ENCODE data around the gene JAK1. TPM values are rescaled to one million over a fixed set of nuclear protein-coding genes. Genes with fewer than 3 reads are reported as not detected.

Gene JAK1
- total and polyA plus RNA-seq, 2 donors (not counting 3 experiments of a cell fraction or from before 2014, with no cell fraction given): 68.8 to 177 TPM

- Histone ChIP-seq H3K4me2 (ENCODE audit: insufficient read depth, low read length) (no peak overlapping the region), H3K4me3 (replicated peaks in 1 of 3; ENCODE audit: insufficient read depth in 1 of 3, low read depth in 1 of 3, low read length in 3 of 3) (no peak overlapping the region), H4K20me1 (replicated peaks; ENCODE audit: control insufficient read depth, extremely low read depth, insufficient read depth, low read length) (no peaks in the 10 kb centered on the region), H3K27ac (ENCODE audit: insufficient read depth, low read depth, low read length) (no peak overlapping the region), H3K9ac (replicated peaks; ENCODE audit: extremely low read depth, insufficient read depth, low read length) (no peak overlapping the region), H3K9me1 (replicated peaks; ENCODE audit: control insufficient read depth, extremely low read depth, insufficient read depth, low read length) (no peaks in the 10 kb centered on the region), H3K36me3 (ENCODE audit: control insufficient read depth in 2 of 2, extremely low read depth in 1 of 2, insufficient read depth in 2 of 2, low read length in 2 of 2) (peaks cover 8 to 51% of the 10 kb centered on the region in 2 experiments), H3K79me2 (ENCODE audit: control insufficient read depth, insufficient read depth, low read length) (no peaks in the 10 kb centered on the region), H3K9me3 (replicated peaks; ENCODE audit: control insufficient read depth, insufficient read depth, low read length) (no peaks in the 10 kb centered on the region), H3K27me3 (ENCODE audit: control insufficient read depth in 2 of 2, insufficient read depth in 2 of 2, low read length in 2 of 2) (no peaks in the 10 kb centered on the region), H3K4me1 (ENCODE audit: control insufficient read depth, extremely low read depth, insufficient read depth, low read length) (peaks cover 3% of the 10 kb centered on the region), H2AFZ (ENCODE audit: low read depth, low read length) (no peak overlapping the region)
- CTCF ChIA-PET: interaction anchor here (1.5 kb wide), 1 partner anchor 224 kb away, joined by 4 read pairs; no protein-coding TSS in a partner anchor
- POLR2A ChIA-PET: no interaction called here
- peak; percentile 30 for TF ChIP-seq POLR2A (IDR thresholded peaks at IDR 0.05; ENCODE audit: low read depth, low read length)
- no peak for TF ChIP-seq MYC (IDR thresholded peaks at IDR 0.05; ENCODE audit: low read depth, low read length)
- no peak for TF ChIP-seq CTCF (IDR thresholded peaks at IDR 0.05; ENCODE audit: extremely low read depth in 1 of 2, insufficient read depth in 1 of 2, low read depth in 1 of 2, low read length in 2 of 2)
- FAIRE-seq (peak; percentile 57), DNase-seq (ENCODE audit: low read depth, low spot score) (peak; percentile 51)
- dilution Hi-C loops (cut with MboI; ENCODE audit: extremely low pct_ligation_motif_present, low sequenced_read_pairs) (no loop called here), intact Hi-C loops (cut with micrococcal nuclease) (no loop called here)
- no TSS peak for BruUV-seq (replicated peaks)
Measured at GRCh38 chr1:64851664-64852063, 114.7 kb downstream of the JAK1 start.

GRCh38 chr1:64850846-64851245 lies 115.5 kb downstream of the JAK1 start:
- CTCF ChIA-PET: interaction anchor here (0.6 to 1.5 kb wide), 3 partner anchors 67 to 320 kb away, joined by 3 to 4 read pairs (median 3); no protein-coding TSS in a partner anchor
- no TSS peak for BruUV-seq (replicated peaks)
- no peak for TF ChIP-seq MYC (IDR thresholded peaks at IDR 0.05; ENCODE audit: low read depth, low read length)
- TF ChIP-seq JUN (IDR thresholded peaks at IDR 0.05; ENCODE audit: borderline replicate concordance, insufficient read depth, insufficient read length, low read depth): no peak
- no peak for TF ChIP-seq GATA2 (IDR thresholded peaks at IDR 0.05; ENCODE audit: insufficient read depth, insufficient read length, low read depth, low read length)
- no peak for TF ChIP-seq MAX (IDR thresholded peaks at IDR 0.05; ENCODE audit: insufficient read depth, insufficient read length)
- Histone ChIP-seq H4K20me1 (replicated peaks; ENCODE audit: control insufficient read depth, extremely low read depth, insufficient read depth, low read length) (no peaks in the 10 kb centered on the region), H3K4me2 (ENCODE audit: insufficient read depth, low read length) (no peak overlapping the region), H3K4me3 (replicated peaks in 1 of 3; ENCODE audit: insufficient read depth in 1 of 3, low read depth in 1 of 3, low read length in 3 of 3) (no peak overlapping the region), H3K9ac (replicated peaks; ENCODE audit: extremely low read depth, insufficient read depth, low read length) (no peak overlapping the region), H2AFZ (ENCODE audit: low read depth, low read length) (no peak overlapping the region), H3K36me3 (ENCODE audit: control insufficient read depth in 2 of 2, extremely low read depth in 1 of 2, insufficient read depth in 2 of 2, low read length in 2 of 2) (peaks cover 8 to 54% of the 10 kb centered on the region in 2 experiments), H3K9me1 (replicated peaks; ENCODE audit: control insufficient read depth, extremely low read depth, insufficient read depth, low read length) (no peaks in the 10 kb centered on the region), H3K27ac (ENCODE audit: insufficient read depth, low read depth, low read length) (no peak overlapping the region), H3K9me3 (replicated peaks; ENCODE audit: control insufficient read depth, insufficient read depth, low read length) (no peaks in the 10 kb centered on the region), H3K4me1 (ENCODE audit: control insufficient read depth, extremely low read depth, insufficient read depth, low read length) (peaks cover 3% of the 10 kb centered on the region), H3K27me3 (ENCODE audit: control insufficient read depth in 2 of 2, insufficient read depth in 2 of 2, low read length in 2 of 2) (no peaks in the 10 kb centered on the region), H3K79me2 (ENCODE audit: control insufficient read depth, insufficient read depth, low read length) (no peaks in the 10 kb centered on the region)
- DNase-seq (ENCODE audit: low read depth, low spot score) (no peak), FAIRE-seq (no peak)
- POLR2A ChIA-PET: no interaction called here
- intact Hi-C loops (cut with micrococcal nuclease) (no loop called here), dilution Hi-C loops (cut with MboI; ENCODE audit: extremely low pct_ligation_motif_present, low sequenced_read_pairs) (no loop called here)

Data from endothelial cell of umbilical vein (primary cell).